MV-4-11 (cell line): ENCODE measurements around the gene BRIP1.
A peak's percentile ranks its signal among the peaks of the same experiment; 100 is the strongest.
"Not testable (repeated sequence)": the region's sequence is repeated elsewhere in the genome, so short reads cannot be mapped to it uniquely, and the experiment has no call there.

ENCODE experiments used
- DNase-seq: peaks from one replicate; lab custom pipeline; 2025; lab: John Stamatoyannopoulos, UW

Gene BRIP1

GRCh38 chr17:61862975-61863800 lies at the start of gene BRIP1:
BRIP1 (minus strand) TSS chr17:61863528; CDS start chr17:61861539, 1,989 bp downstream.
- DNase-seq, result peak; percentile 86

- no peak for DNase-seq
These were observed 45.1 kb upstream of the BRIP1 start for GRCh38 chr17:61908292-61909037.

GRCh38 chr17:61907361-61907760 lies 44.0 kb upstream of the BRIP1 start:
- no peak for DNase-seq

- DNase-seq, result no peak
These were observed 40.9 kb upstream of the BRIP1 start for GRCh38 chr17:61904094-61904710.

GRCh38 chr17:61903251-61903650 lies 39.9 kb upstream of the BRIP1 start:
- no peak for DNase-seq

- DNase-seq, result no peak
These were observed 34.3 kb upstream of the BRIP1 start for GRCh38 chr17:61897548-61898180.

DNA sequence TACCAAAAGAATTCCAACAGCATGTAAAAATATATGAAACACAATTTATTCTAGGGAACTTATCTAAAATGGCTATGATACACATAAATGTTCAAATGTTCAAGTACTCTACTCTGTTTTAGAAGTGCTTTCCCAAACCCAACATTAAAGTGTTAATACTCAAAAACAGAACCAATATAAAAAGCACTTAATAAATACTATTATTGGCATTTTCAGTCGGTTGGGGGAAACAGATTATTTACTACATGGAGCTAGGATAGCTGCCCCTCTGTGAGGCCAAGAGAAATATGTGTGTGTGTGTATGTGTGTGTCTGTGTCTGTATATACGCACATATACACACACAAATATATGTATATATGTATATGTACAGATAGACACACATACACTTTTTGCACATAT lies 32.1 kb upstream of the BRIP1 start:
- no peak for DNase-seq

- not testable (repeated sequence) for DNase-seq
These were observed 31.0 kb upstream of the BRIP1 start for GRCh38 chr17:61894310-61894709.

DNA sequence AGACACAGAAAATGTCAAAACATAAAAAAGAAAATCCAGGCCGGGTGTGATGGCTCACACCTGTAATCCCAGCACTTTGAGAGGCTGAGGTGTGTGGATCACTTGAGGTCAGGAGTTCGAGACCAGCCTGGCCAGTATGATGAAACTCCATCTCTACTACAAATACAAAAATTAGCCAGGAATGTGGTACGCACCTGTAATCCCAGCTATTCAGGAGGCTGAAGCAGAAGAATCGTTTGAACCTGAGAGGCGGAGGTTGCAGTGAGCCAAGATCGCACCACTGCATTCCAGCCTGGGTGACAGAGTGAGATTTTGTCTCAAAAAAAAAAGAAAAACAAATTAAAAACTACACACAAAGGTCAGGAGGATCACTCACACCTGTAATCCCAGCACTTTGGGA lies 24.4 kb upstream of the BRIP1 start:
- DNase-seq, result not testable (repeated sequence)

GRCh38 chr17:61885865-61886264 lies 22.5 kb upstream of the BRIP1 start:
- DNase-seq, result not testable (repeated sequence)

- DNase-seq, result no peak
These were observed 21.5 kb upstream of the BRIP1 start for GRCh38 chr17:61884864-61885263.

- DNase-seq, result no peak
These were observed 17.3 kb upstream of the BRIP1 start for GRCh38 chr17:61880589-61881102.

DNA sequence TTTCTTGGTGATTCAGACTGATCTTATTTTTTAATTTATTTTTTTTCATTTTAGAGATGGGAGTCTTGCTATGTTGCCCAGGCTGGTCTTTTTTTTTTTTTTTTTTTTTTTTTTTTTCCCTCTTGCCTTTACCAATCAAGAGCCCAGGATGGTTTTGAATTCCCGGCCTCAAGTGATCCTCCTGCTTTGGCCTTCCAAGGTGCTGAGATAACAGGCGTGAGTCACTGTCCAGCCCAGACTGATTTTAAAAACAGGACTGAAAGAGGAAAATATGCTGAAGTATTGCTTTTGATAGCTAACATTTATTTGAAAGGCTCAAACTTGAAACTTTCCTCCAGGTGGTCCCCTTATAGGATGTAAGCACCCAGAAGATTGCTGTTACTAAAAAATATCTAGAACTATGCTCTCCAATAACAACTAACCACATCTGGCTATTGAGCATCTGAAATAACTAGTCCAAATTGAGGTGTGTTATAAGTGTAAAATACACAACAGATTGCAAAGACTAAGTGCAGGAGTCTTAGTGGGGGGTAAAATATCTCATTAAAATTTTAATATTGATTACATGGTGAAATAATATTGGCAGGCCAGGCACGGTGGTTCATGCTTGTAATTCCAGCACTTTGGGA lies 15.8 kb upstream of the BRIP1 start:
- no peak for DNase-seq

- no peak for DNase-seq
These were observed 15.2 kb upstream of the BRIP1 start for GRCh38 chr17:61878520-61878919.

- DNase-seq, result no peak
These were observed 14.5 kb upstream of the BRIP1 start for GRCh38 chr17:61877837-61878236.

- DNase-seq, result no peak
These were observed 12.5 kb upstream of the BRIP1 start for GRCh38 chr17:61875804-61876203.

DNA sequence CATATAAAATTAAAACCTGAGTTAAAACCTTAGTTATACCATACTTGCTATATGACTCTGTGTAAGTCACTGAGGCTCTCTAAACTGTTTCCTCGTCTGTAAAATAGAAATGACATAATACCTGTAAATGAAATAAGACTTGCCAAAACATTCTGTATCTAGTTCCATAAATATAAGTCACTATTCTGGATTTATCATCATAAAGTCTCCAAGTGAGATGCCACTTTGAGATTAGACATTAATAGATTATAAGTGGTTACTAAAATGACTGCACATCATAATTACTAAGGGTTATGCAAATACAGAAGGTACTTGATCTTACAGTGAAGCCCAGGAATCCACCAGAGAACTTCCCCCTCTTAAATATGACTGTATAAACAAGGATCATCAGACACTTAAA lies 12.0 kb upstream of the BRIP1 start:
- no peak for DNase-seq

DNA sequence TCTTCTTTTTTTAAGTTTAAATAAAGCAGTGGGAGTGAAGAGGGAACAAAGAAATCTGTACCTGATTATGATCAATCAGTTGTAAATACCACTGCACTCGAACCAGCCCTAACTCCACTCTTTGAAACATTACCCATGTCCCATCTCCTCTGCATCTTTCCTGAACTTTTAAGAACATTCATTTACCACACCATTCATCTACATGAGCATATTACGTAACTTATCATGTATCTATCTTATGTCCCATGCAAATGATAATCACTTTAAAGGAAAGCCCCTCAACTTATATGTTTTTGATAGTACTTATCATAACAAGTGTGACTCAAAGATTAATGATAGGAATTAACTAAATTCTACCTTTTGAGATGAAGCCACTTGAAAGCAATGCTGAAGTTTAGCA lies 10.7 kb upstream of the BRIP1 start:
- DNase-seq, result no peak

GRCh38 chr17:61872099-61872498 lies 8.8 kb upstream of the BRIP1 start:
- no peak for DNase-seq

DNA sequence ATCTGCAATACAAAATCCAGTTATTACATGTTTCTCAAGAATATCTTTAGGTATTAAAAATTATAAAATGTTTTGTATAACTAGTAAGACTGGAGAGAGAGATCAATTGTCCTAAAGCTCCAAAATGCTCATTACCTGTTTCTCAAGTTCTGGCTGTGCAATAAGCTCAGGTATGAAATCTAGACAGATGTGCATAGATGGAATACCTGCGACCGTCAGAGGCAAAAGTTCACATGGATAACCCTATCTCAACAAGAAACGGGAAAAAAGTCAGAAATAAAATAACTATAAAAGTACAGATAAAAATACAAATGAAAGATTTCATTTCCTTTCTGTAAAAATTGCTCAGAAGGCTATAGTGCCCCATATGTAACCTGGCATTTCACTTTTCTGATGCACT lies 5.8 kb upstream of the BRIP1 start:
- no peak for DNase-seq

GRCh38 chr17:61868074-61868473 lies 4.7 kb upstream of the BRIP1 start:
- DNase-seq, result no peak

GRCh38 chr17:61867033-61867432 lies 3.7 kb upstream of the BRIP1 start:
- DNase-seq, result no peak
